IPS-18a (cell line): ENCODE results near the gene SASS6.

ENCODE experiments used
- H3K27ac ChIP-seq: one replicate; pipeline ENCODE4 v1.5.1; 2013; ENCODE audit warnings: low read length
- H3K27me3 ChIP-seq: one replicate; pipeline ENCODE4 v1.6.1; 2013; ENCODE audit warnings: mild to moderate bottlenecking, low read length; ENCODE audit not compliant: control insufficient read depth, insufficient read depth
- H3K36me3 ChIP-seq: one replicate; pipeline ENCODE4 v1.6.1; 2013; ENCODE audit warnings: low read depth, low read length; ENCODE audit not compliant: control insufficient read depth
- H3K4me1 ChIP-seq: one replicate; pipeline ENCODE4 v1.6.1; 2013; ENCODE audit warnings: low read depth, low read length; ENCODE audit not compliant: control insufficient read depth
- H3K4me3 ChIP-seq: one replicate; pipeline ENCODE4 v1.5.1; 2013; ENCODE audit warnings: low read length
- H3K9ac ChIP-seq: one replicate; pipeline ENCODE4 v1.6.1; 2013; ENCODE audit warnings: mild to moderate bottlenecking, low read length, moderate library complexity
- H3K9me3 ChIP-seq: one replicate; pipeline ENCODE4 v1.6.1; 2013; ENCODE audit warnings: low read depth, low read length; ENCODE audit not compliant: control insufficient read depth

SASS6 gene

DNA sequence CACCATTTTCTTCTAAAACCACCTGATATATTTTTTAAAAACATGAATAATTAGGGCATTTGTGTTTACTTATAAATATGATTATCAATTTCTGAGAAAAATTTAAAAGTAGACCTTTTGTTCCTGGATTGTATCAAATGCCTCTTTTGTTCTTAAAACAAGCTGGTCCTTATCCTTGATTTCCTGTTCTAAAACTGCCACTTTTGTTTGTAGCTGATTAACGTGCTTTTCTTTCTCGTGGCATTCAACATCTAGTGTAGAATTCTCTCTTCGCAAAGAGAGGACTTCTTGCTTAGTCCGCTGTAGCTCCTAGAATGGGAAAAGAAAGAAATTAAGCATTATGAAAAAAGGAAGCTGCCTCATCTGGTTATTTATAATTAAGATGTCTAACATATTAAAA is 25.0 kb downstream of the SASS6 start:
- no peaks in the 10 kb centered on the region for H3K9me3 ChIP-seq
- no peak overlapping the region for H3K27ac ChIP-seq
- H3K4me3 ChIP-seq: no peak overlapping the region
- H3K9ac ChIP-seq: no peak overlapping the region
- no peaks in the 10 kb centered on the region for H3K4me1 ChIP-seq
- H3K36me3 ChIP-seq: peaks cover 47% of the 10 kb centered on the region
- no peaks in the 10 kb centered on the region for H3K27me3 ChIP-seq

DNA sequence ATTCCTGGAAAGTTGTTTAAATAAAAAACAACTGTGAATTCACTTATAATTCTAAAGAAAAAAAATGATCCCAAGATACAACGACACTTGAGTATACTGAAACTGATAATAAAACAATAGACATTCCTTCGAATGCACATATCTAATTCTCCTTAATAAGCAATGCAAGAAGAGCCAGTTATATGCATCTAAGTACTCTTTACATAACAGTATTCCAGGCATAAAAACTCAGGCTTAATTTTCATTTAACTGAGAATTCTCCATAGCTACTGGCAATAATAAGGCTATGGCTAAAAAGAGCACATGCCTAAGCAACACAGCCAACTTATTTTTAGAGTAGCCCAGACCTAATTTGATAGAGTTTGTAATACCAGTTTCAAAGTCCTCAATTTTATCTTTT is 31.2 kb downstream of the SASS6 start:
- H3K9me3 ChIP-seq: no peaks in the 10 kb centered on the region
- H3K27me3 ChIP-seq: no peaks in the 10 kb centered on the region
- no peak overlapping the region for H3K9ac ChIP-seq
- no peak overlapping the region for H3K4me3 ChIP-seq
- H3K4me1 ChIP-seq: no peaks in the 10 kb centered on the region
- no peak overlapping the region for H3K27ac ChIP-seq
- peaks cover 57% of the 10 kb centered on the region for H3K36me3 ChIP-seq

DNA sequence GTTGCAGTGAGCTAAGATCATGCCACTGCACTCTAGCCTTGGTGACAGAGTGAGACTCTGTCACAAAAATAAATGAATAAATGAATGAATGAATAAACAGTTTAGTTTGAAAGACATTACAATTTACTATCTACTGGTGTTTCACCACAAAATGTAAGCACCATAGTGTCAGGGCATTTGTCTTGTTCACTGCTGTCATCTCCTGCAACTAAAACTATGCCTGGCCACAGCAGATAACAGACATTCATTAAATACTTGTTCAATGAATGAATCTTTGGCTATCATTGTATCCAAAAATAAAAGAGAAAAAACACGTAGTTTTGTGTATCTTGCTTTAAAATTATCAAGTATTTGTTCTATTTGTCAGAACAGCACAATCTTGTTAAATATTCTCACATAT is 32.5 kb downstream of the SASS6 start:
- H3K4me3 ChIP-seq: no peak overlapping the region
- no peaks in the 10 kb centered on the region for H3K27me3 ChIP-seq
- peaks cover 48% of the 10 kb centered on the region for H3K36me3 ChIP-seq
- no peaks in the 10 kb centered on the region for H3K9me3 ChIP-seq
- H3K27ac ChIP-seq: no peak overlapping the region
- no peaks in the 10 kb centered on the region for H3K4me1 ChIP-seq
- H3K9ac ChIP-seq: no peak overlapping the region

- no peak overlapping the region for H3K27ac ChIP-seq
- H3K4me3 ChIP-seq: no peak overlapping the region
- peaks cover 18% of the 10 kb centered on the region for H3K36me3 ChIP-seq
- no peaks in the 10 kb centered on the region for H3K27me3 ChIP-seq
- no peaks in the 10 kb centered on the region for H3K4me1 ChIP-seq
- H3K9me3 ChIP-seq: no peaks in the 10 kb centered on the region
- no peak overlapping the region for H3K9ac ChIP-seq
Observed at GRCh38 chr1:100090471-100090870, 42.3 kb downstream of the SASS6 start.

GRCh38 chr1:100089082-100089481 is 43.6 kb downstream of the SASS6 start:
- Histone ChIP-seq H3K4me3 (no peak overlapping the region), H3K9ac (no peak overlapping the region), H3K27ac (no peak overlapping the region), H3K36me3 (peaks cover 15% of the 10 kb centered on the region), H3K9me3 (no peaks in the 10 kb centered on the region), H3K4me1 (no peaks in the 10 kb centered on the region), H3K27me3 (no peaks in the 10 kb centered on the region)

DNA sequence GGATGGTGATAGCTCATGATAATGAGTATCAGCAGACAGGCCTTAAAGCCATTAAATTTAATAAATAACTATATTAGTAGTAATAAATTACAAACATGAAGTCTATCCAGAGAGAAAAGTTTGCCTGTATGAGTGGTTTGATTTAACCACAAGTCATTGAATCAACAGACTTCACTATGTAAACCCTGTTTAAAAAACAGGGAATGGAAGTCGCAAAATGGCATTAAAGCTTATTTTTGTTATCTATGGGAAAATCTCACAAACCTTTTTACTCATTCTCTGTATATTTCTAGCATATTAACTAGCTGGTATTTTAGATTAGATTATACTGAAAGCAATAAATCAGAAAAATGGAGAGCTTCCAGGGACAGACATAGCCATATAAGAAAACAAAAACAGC is 45.3 kb downstream of the SASS6 start:
- no peaks in the 10 kb centered on the region for H3K27me3 ChIP-seq
- H3K27ac ChIP-seq: no peak overlapping the region
- H3K9me3 ChIP-seq: no peaks in the 10 kb centered on the region
- no peak overlapping the region for H3K4me3 ChIP-seq
- H3K36me3 ChIP-seq: peaks cover 21% of the 10 kb centered on the region
- H3K4me1 ChIP-seq: no peaks in the 10 kb centered on the region
- H3K9ac ChIP-seq: no peak overlapping the region

DNA sequence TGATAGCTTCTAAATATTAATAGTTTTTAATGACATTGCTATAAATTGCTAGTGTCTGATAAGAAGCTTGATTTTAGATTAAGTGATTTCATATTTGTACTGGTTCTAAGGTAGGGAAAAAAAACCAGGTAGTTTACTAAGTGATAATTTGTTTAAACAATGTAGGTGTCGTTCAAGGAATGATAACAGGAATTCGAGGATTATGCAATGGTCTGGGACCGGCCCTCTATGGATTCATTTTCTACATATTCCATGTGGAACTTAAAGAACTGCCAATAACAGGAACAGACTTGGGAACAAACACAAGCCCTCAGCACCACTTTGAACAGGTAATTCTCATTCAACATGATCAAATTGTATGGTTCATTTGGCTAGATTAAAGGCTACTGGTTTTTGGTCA is 52.4 kb downstream of the SASS6 start:
- no peaks in the 10 kb centered on the region for H3K9me3 ChIP-seq
- H3K27ac ChIP-seq: no peak overlapping the region
- peaks cover 8% of the 10 kb centered on the region for H3K4me1 ChIP-seq
- peaks cover 58% of the 10 kb centered on the region for H3K36me3 ChIP-seq
- H3K27me3 ChIP-seq: no peaks in the 10 kb centered on the region
- H3K4me3 ChIP-seq: no peak overlapping the region
- H3K9ac ChIP-seq: no peak overlapping the region

DNA sequence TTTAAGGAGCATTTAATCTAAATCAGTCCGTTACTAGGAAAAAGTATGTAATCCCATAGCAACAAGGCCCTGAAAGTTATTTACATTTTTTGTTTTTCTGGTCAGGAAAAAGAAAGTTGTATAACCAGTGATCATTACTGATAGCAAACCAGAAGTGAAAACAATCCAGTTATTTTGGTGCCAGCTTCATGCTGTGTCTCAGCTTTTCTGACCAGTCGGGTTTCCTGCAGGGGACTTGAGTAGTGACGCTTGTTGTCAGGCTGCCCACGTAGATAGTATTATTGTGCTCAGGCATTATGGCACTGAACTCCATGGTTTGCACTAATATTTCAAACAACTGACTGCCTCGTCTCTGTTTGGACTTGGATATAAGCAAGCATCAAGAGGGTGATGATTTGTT is 55.2 kb downstream of the SASS6 start:
- Histone ChIP-seq H3K9me3 (no peaks in the 10 kb centered on the region), H3K4me1 (peaks cover 8% of the 10 kb centered on the region), H3K4me3 (no peak overlapping the region), H3K9ac (no peak overlapping the region), H3K36me3 (peaks cover 55% of the 10 kb centered on the region), H3K27ac (no peak overlapping the region), H3K27me3 (no peaks in the 10 kb centered on the region)

GRCh38 chr1:100076744-100077143 is 56.0 kb downstream of the SASS6 start:
- Histone ChIP-seq H3K4me1 (peaks cover 8% of the 10 kb centered on the region), H3K9ac (no peak overlapping the region), H3K4me3 (no peak overlapping the region), H3K27me3 (no peaks in the 10 kb centered on the region), H3K36me3 (peaks cover 52% of the 10 kb centered on the region), H3K27ac (no peak overlapping the region), H3K9me3 (no peaks in the 10 kb centered on the region)

DNA sequence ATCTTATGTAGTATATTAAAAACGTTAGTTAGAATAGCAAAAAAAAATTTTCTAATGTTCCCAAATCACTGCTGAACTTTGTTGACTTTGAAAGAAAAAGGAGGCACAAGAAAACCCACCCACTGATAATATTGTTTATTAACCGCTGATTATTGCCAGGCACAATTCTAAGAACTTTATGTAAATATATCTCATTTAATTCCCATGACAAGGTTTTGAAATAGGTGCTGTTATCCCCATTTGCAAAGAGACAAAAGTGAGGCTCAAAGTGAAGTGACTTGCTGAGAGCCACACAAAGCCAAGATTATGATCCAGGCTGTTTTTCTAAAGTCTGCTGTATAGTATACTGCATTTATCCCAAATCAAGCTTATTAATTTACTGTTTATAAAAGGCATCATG is 56.4 kb downstream of the SASS6 start:
- Histone ChIP-seq H3K9ac (no peak overlapping the region), H3K27me3 (no peaks in the 10 kb centered on the region), H3K4me1 (peaks cover 8% of the 10 kb centered on the region), H3K27ac (no peak overlapping the region), H3K4me3 (no peak overlapping the region), H3K36me3 (peaks cover 52% of the 10 kb centered on the region), H3K9me3 (no peaks in the 10 kb centered on the region)

GRCh38 chr1:100075773-100076172 is 57.0 kb downstream of the SASS6 start:
- peaks cover 51% of the 10 kb centered on the region for H3K36me3 ChIP-seq
- no peak overlapping the region for H3K4me3 ChIP-seq
- H3K9me3 ChIP-seq: no peaks in the 10 kb centered on the region
- H3K4me1 ChIP-seq: peaks cover 8% of the 10 kb centered on the region
- no peak overlapping the region for H3K27ac ChIP-seq
- no peaks in the 10 kb centered on the region for H3K27me3 ChIP-seq
- no peak overlapping the region for H3K9ac ChIP-seq

GRCh38 chr1:100074604-100075395 is 57.9 kb downstream of the SASS6 start:
- no peaks in the 10 kb centered on the region for H3K27me3 ChIP-seq
- H3K4me3 ChIP-seq: no peak overlapping the region
- H3K9me3 ChIP-seq: no peaks in the 10 kb centered on the region
- H3K36me3 ChIP-seq: peaks cover 51% of the 10 kb centered on the region
- no peak overlapping the region for H3K9ac ChIP-seq
- no peak overlapping the region for H3K27ac ChIP-seq
- H3K4me1 ChIP-seq: peaks cover 8% of the 10 kb centered on the region
